ENCODE results near the gene KRT37. TPM values are rescaled to one million over a fixed set of nuclear protein-coding genes. Genes with fewer than 3 reads are reported as not detected.

Gene KRT37
- total RNA-seq, 2 donors from 2014 or later, result not detected

- Histone ChIP-seq H3K27me3 (ENCODE audit: control insufficient read depth, insufficient read depth, low read length, poor library complexity, severe bottlenecking) (peaks cover 11% of the 10 kb centered on the region), H3K9ac (ENCODE audit: extremely low read depth, low read length, poor library complexity, severe bottlenecking) (no peak overlapping the region), H3K36me3 (ENCODE audit: control insufficient read depth, insufficient read depth, low read length) (no peaks in the 10 kb centered on the region), H3K4me1 (ENCODE audit: control insufficient read depth, insufficient read depth, low read length) (no peaks in the 10 kb centered on the region), H3K9me3 (ENCODE audit: control insufficient read depth, low read length) (peaks cover 15% of the 10 kb centered on the region), H3K4me3 (ENCODE audit: low read length) (no peak overlapping the region), H3K27ac (ENCODE audit: low read depth, low read length) (no peak overlapping the region)
- no peak for TF ChIP-seq CTCF (conservative IDR thresholded peaks at IDR 0.05)
- DNase-seq, result no peak
- no peaks in the 10 kb centered on the region for H3K36me3 Mint-ChIP-seq (ENCODE audit: low read depth)
- no peaks in the 10 kb centered on the region for H3K4me1 Mint-ChIP-seq
- peaks cover 18% of the 10 kb centered on the region for H3K9me3 Mint-ChIP-seq
- H3K27ac Mint-ChIP-seq, result no peak overlapping the region
- WGBS, 2 experiments (ENCODE audit: insufficient coverage in 1 of 2, insufficient read length in 1 of 2), result 67 to 69% methylated on average over 3 to 4 of the region's 4 CpGs
- no peak overlapping the region for H3K4me3 Mint-ChIP-seq
- H3K27me3 Mint-ChIP-seq (ENCODE audit: insufficient read depth), result peaks cover 17% of the 10 kb centered on the region
Measured at GRCh38 chr17:41452281-41452680, 27.9 kb upstream of the KRT37 start.

DNA sequence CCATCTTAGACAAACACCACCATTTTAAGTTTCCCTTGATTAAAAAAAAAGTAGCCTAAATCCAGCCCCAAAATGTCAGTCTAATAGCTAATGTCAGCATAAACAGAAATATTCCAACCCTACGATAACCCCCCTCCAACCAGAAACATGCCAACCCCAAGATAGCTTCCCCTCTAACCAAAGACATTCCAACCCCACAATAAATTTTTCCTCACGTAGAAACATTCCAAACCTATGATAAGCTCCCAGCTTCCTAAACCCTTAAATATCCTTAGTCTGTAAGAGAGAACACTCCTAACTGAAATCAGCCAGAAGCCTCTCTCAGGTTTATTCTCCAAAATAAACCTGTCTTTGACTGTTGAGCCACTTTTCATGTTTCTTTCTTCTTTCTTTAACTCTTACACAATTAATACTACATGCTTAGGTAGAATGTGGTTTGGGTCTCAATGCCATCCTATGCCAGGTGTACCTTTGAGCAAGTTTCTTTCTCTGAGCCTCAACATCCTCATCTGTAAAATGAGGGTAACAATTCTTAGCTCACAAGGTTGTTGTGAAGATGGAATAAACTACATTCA is 26.9 kb upstream of the KRT37 start:
- WGBS, 2 experiments (ENCODE audit: insufficient coverage in 1 of 2, insufficient read length in 1 of 2), result 89% methylated on average over 2 of the region's 2 CpGs; no CpG with 5 or more reads in 1 of the 2 experiments
- Mint-ChIP-seq H3K36me3 (ENCODE audit: low read depth) (no peaks in the 10 kb centered on the region), H3K4me1 (no peaks in the 10 kb centered on the region), H3K9me3 (peaks cover 18% of the 10 kb centered on the region), H3K4me3 (no peak overlapping the region), H3K27ac (no peak overlapping the region), H3K27me3 (ENCODE audit: insufficient read depth) (peaks cover 17% of the 10 kb centered on the region)
- no peak for DNase-seq
- Histone ChIP-seq H3K36me3 (ENCODE audit: control insufficient read depth, insufficient read depth, low read length) (no peaks in the 10 kb centered on the region), H3K4me3 (ENCODE audit: low read length) (no peak overlapping the region), H3K9ac (ENCODE audit: extremely low read depth, low read length, poor library complexity, severe bottlenecking) (no peak overlapping the region), H3K4me1 (ENCODE audit: control insufficient read depth, insufficient read depth, low read length) (no peaks in the 10 kb centered on the region), H3K9me3 (ENCODE audit: control insufficient read depth, low read length) (peaks cover 15% of the 10 kb centered on the region), H3K27ac (ENCODE audit: low read depth, low read length) (no peak overlapping the region), H3K27me3 (ENCODE audit: control insufficient read depth, insufficient read depth, low read length, poor library complexity, severe bottlenecking) (peaks cover 8% of the 10 kb centered on the region)
- no peak for TF ChIP-seq CTCF (conservative IDR thresholded peaks at IDR 0.05)

- Histone ChIP-seq H3K9me3 (ENCODE audit: control insufficient read depth, low read length) (peaks cover 15% of the 10 kb centered on the region), H3K9ac (ENCODE audit: extremely low read depth, low read length, poor library complexity, severe bottlenecking) (no peak overlapping the region), H3K36me3 (ENCODE audit: control insufficient read depth, insufficient read depth, low read length) (no peaks in the 10 kb centered on the region), H3K4me3 (ENCODE audit: low read length) (no peak overlapping the region), H3K27me3 (ENCODE audit: control insufficient read depth, insufficient read depth, low read length, poor library complexity, severe bottlenecking) (no peaks in the 10 kb centered on the region), H3K4me1 (ENCODE audit: control insufficient read depth, insufficient read depth, low read length) (no peaks in the 10 kb centered on the region), H3K27ac (ENCODE audit: low read depth, low read length) (no peak overlapping the region)
- DNase-seq, result no peak
- H3K27ac Mint-ChIP-seq, result no peak overlapping the region
- H3K4me3 Mint-ChIP-seq, result no peak overlapping the region
- H3K36me3 Mint-ChIP-seq (ENCODE audit: low read depth), result no peaks in the 10 kb centered on the region
- WGBS, 2 experiments (ENCODE audit: insufficient coverage in 1 of 2, insufficient read length in 1 of 2), result 88 to 92% methylated on average over 6 of the region's 6 CpGs
- no peaks in the 10 kb centered on the region for H3K4me1 Mint-ChIP-seq
- peaks cover 19% of the 10 kb centered on the region for H3K27me3 Mint-ChIP-seq (ENCODE audit: insufficient read depth)
- H3K9me3 Mint-ChIP-seq, result peaks cover 18% of the 10 kb centered on the region
- no peak for TF ChIP-seq CTCF (conservative IDR thresholded peaks at IDR 0.05)
Measured at GRCh38 chr17:41449008-41449407, 24.6 kb upstream of the KRT37 start.

Data from endodermal cell (in vitro differentiated cells).